DMS114 treated with DMSO at 0.1 percent for 48 hours (cell line): ENCODE data around the gene WWOX.
A peak's percentile ranks its signal among the peaks of the same experiment; 100 is the strongest.

ENCODE experiments used
- DNase-seq: peaks from one replicate; lab custom pipeline; 2025; ENCODE audit not compliant: unreplicated experiment; lab: John Stamatoyannopoulos, UW

WWOX gene

DNA sequence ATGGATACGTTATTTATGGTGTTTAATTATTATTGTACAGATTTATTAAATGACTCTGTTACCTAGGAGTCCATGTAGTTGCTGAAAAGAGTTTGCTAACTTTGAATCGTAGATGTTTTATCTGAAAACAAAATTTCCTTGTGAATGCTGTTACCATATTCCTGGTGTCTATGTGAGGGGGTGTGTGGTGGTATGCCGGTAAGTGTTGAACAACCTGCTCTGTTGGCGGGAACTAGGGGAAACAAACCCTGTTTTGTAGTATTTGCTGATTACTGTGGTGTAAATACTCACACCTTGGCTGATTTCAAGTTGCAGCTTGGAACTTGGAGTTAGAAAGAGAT lies 386.4 kb downstream of the WWOX start:
- DNase-seq = no peak

DNA sequence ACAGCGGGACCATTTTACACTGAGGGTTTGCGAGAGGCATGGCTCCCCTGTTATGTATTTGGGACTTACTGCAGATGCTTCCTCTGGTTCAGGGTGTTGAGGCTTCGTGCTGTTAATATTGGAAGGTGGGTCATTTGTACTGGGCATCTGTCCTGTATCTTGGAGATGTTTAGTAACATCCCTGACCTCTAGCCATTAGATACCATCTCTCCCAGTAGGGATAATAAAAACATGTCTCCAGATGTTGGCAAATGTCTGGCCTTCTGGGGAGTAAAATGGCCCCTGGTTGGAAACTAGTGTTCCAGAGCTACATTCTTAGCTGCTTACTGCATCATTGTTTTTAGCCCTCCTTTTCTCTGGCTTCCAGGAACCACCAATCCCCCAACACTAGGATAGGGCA lies 388.0 kb downstream of the WWOX start:
- DNase-seq = no peak

DNA sequence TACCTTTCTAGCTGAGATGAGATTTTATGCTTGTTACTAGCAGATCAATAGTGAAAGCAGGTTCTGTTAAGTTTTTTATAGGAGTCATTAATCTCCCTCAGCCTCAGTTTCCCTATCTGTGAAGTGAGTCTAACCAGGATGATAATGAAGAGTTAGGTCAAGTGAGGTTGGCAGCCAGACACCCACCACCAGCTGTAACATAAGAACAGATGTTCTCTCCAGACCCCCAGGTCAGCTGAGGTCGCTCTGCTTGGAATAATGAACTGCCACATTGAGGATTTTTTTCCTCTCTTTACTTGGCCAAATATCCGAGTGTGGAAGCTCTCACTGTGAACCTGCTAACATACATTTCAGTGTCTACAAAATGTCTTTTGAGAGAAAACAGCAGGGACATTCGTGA lies 389.6 kb downstream of the WWOX start:
- no peak for DNase-seq

DNA sequence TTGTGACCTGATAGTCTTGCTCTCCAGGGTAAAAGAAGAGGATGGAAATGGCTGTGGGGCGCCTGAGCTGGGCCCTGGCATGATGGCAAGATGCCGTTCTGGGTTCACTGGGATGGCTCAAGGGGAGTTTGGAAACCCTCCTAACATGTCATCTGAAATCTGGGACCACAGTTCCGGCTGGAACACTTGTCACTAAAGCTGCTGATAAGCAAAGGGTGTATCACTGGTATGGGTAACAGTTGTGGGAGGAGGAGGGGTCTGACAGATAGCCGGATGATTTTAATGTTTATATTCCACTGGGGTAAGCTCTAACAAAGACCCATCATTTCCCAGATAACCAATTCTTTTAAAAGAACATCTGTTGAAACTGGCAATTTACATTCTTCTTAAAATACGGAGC lies 390.2 kb downstream of the WWOX start:
- no peak for DNase-seq

DNA sequence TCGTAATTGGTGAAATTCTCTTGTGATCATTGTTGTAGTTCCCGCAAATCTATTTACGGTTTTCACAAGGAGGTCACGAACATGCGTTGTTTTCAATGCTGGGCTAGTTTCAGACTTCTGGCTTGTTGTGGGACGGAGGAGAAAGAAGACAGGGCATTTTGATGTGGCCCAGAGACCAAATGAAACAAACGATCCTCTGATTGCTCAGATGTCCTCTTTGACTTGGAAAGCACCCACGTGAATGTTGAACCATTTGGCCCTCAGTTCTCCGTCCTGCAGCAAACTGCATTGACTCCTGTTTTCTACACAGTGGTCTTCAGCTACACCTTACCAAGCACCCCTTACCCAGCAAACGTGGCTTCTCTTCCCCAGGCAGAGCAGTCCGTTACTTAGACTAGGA lies 391.0 kb downstream of the WWOX start:
- DNase-seq = no peak

DNA sequence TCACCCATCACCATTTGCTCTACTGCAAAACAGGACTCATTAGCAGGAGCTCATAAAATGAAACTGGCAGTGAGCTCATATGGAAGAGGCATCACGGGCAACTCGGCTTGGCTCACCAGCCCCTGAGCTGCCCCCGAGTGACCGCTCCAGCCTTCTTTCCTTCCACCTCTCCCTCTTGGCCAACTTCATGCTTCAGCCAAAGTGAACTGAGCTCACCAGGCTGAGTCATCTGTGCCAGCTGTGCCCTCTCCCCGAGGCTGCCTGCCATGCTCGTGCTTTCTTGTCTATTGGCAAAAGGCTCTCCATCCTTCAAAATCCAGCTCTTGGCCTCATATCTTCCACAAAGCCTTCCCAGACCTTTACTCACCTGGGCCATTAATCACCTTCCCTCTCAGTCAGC lies 391.4 kb downstream of the WWOX start:
- DNase-seq = no peak

DNA sequence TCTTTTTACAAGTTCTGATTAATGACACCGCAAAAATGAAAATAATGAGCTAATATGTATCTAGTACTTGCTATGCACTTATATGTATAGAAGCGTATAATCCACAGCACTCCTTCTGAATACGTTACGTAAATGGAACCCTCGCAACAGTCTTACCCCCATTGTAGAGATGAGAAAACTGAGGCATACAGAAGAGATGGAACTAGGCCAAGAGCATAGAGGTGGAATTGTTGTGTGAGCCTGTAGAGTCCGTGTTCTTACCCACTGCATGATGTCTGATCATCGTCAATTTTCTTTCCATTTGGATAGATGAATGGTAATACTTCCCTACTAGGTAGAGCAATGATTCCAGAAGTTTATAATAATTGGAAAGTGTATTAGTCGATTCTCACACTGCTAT lies 394.1 kb downstream of the WWOX start:
- no peak for DNase-seq

DNA sequence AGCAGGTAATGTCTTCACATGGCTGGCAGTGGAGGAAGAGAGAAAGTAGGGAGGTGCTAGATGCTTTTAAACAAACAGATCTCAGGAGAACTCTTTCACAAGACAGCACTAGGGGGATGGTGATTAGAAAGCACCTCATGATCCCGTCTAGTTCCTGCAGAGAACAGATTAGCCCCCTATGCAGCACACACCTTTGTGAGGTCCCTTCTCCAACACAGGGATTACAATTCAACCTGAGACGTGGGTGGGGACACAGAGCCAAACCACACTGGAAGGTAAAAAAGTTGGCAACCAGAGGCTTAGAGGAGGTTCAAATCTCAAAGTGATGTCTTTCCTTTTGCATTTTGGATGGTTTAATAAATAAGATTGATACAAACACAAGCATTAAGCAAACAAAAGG lies 394.7 kb downstream of the WWOX start:
- DNase-seq = no peak

DNA sequence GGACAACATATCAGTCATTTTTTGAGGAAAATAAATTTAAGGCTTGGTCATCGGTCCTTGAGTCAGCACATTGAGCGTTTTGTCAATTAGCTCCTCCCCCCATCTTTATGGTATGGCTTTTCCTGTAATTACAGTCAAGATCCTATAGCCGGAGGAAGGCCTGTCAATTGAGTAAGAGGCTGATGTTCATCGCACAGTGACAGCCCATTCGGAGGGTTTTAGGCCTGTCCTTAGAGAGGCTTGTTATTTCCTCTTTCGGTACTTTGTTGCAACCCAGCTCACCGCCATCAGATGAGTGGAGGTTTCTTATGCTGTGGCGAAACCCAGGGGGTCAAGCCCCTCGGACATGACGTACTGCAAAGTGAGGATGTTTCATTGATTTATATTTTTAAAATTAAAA lies 395.2 kb downstream of the WWOX start:
- no peak for DNase-seq

DNA sequence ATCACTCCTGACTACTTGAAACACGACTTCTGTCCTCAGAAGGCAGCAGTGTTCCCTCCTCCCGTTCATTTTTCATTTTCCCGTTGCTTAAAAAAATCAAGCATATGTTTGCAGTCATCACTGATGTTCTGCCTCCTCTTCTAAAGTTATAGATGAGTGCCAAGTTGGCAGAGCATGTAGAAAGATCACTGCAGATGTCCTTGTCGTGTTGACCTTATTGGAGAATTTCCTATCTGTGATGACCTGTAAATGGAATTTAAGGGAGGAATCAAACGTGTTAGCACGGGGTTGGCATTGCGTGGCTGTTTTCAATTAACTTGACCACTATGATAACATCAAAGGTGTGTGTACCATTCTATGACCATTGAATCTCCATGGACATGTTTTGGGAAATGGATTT lies 396.7 kb downstream of the WWOX start:
- no peak for DNase-seq

DNA sequence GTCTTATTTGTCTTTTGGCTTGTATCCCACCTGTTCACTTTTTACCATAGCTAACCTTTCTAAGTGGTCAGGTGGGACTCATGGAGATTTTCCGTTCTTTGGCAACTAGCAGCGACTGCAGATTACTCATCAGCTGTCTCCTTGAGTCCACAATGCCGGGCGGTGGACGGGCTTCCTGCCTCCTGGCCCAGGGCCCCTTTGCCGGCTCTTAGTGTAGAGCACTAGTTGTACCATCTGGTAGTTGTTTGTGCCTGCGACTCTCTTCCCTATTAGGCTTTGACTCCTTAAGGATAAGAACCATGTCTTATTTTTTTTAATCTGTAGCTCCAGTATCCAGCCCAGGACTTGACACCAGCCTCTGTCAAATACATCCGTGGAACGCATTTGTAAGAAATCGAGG lies 399.9 kb downstream of the WWOX start:
- no peak for DNase-seq

DNA sequence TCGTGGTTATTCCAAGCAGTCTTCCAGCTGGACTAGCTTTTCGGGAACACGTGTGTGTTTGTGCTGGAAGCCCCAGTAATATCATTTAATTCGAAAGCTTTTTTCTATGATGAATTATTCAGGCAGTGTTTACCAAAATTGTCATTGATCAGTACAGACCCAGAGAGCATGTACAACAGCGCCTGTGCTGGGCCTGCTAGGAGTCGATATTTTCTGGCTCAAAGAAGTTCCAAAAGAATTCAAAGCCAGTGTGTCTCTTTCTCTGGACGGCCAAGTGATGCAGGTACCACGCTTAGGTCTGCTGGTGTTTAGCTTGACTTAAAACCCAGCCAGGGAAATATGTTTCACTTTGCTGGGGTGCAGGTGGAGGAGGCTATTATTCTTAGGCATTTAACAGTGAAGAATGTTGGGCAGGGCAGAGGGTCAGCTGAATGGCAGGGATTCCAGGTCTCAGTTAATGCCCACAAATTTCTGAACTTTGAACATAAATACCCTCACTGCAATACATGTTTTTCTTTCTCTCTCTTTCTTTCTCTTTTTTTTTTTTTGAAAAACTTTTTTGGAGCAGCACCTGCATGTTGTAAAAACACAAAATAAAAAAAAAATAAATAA lies 401.3 kb downstream of the WWOX start:
- no peak for DNase-seq

DNA sequence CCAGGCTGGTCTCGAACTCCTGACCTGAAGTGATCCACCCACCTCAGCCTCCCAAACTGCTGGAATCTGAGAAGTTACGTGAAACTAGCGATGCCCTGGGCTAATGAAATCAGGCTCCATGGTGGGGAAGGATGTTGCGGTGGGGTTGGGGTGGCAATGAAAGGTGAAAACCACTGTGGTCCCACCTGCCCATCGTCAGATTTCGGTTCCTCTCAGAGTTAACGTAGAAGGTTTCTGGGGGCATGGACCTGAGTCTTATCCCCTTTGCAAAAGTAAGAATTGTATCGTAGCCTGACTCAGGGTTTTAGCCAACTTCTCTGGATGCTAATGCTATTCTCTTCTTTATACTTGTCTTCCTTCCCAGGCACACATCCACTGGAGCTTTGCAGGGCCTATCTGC lies 402.3 kb downstream of the WWOX start:
- DNase-seq = no peak

DNA sequence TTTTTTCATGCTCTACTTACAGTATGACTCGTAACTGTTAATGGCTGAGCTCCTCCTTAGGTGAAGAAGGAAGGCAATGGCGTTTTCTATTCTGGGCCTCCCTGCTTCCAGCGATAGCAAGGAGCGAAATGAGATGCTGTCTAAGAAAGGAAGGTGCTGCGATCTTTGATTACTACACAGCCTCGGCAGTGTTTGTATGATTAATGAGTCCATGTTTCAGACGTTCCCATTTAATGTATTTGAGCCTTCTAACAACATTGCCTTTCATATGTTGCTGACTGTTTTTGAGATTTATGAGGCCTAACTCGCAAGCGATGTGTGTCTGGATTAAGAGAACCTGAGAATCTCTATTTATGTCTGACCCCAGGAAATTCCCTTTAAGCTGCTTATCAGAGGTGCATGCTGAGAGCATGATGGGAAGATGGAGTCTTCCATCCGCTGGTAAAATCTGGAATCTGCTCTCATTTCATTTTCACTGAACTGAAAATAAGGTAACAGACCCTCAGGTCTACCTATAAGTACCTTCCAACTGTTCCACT lies 403.4 kb downstream of the WWOX start:
- no peak for DNase-seq

DNA sequence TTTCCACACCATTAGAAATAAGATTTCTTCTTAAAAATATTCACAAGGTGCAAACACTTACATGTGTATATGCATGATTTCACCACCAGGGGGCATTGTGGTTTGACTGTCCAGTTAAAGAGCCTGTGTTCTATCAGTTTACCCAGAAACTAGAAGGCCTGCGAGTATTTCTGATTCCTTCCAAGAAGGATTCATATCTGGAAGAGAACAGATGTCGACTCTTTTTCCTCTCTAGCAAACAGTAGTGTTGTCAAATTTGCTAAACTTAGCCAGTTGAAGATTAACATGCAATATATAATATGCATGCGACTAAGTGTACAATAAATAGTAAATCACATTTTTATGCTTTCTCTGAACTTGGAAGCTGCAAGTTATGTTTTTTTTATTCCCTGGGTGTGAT lies 404.1 kb downstream of the WWOX start:
- peak; percentile 12 for DNase-seq

DNA sequence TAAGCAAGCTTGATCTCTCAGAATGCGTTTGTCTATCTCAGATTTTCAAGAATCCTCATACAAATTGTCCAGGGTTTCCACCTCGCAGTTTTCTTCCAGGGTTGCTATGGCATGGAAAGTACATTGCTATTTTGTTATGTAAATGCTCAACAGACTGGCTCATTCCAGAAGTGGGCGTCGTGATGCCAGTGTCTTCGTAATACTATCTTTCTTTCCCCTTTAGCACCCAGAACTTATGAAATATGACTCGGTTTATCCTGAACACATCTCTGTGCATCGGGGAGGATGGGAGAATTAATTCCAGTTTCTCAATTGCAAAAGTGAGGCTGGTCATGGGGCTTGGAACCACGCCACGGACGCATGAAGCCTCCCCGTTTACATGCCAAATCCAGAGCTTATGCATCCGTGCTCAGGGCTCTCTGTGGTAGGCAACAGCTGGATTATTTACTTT lies 405.0 kb downstream of the WWOX start:
- DNase-seq = no peak

DNA sequence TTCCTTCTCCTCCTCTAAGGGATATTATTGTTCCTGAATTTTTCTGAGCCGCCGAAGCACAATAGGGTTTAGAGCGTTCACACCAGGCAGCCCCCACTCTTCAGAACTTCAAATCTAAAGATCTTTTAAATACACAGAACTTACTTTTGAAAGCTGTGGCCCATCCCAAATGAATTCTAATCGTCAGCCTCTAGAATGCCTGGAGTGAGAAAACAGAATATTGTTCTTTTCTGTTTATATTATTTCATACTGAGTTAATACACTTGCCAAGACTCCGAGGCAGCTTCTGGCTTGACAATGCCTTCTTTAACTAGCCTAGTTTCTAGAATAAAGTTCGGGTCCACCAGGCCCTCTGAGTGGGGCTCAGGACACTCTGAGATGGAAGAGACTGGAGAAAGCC lies 405.6 kb downstream of the WWOX start:
- DNase-seq = no peak

DNA sequence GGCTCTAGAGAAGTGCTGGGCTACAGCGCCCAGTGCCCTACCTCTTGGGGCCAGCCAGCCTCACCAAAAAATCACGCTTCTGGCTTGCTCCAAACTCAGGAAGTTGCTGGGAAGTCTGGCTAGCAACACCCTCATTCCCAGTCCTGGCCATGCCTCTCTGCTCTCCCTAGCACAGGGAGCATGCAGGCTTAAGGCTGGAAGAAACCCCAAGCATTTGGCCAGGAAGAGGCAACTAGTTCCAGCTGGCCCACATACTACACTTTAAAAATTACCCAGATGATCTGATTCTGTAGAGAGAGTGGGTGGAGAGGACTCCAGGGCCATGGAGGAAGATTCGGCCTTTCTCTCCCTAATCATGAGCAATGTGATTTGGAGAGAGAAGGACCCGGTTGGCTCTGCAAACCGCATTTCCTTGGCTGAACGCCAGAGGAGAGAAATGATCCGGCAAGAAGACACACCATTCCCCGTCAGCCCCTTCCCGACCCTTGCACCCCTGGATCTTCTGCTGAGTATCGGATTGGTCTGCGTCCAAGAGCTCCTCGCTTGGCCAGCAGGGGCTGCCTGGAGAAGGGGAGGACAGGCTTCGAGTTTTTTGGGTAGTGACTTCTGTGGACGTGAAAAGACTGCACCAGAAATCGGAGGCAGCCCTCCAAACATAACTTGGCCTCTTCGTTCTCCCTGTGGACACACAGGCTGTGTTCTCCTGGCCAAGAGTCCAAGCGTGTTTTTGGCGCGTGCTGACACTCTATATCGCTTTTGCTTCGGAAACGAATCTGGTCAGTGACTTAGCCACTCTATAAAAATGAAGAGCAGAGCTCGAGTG lies 406.3 kb downstream of the WWOX start:
- no peak for DNase-seq

DNA sequence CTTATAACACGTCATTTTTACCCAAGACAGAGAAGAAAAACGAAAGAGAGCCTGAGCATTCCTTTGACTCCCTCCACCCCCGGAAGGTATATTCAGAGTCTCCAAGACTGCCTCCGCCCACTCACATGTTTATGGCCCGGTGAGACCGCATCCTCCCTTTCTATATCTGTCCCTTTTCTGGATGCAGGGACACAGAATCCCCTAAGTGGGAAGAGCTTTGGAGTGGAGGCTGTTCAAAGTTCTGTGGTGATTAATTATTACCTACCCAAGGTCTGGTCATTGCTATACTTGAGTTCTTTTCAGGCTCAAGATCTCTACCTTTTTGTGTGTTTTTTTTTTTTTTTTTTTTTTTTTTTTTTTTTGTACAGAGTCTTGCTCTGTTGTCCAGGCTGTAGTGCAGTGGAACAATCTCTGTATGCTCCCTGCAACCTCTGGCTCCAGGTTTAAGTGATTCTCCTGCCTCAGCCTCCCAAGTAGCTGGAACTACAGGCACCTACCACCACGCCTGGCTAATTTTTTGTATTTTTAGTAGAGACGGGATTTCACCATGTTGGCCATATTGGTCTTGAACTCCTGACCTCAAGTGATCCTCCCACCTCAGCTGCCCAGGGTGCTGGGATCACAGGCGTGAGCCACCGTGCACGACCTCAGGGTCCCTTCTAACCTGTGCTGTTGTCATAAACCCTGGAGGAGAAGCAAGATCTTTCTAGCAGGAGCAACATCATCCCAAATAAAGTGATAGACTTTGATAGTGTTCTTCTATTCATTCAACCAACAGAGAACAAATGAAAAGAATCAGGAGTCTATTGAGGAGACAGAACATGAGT lies 407.1 kb downstream of the WWOX start:
- no peak for DNase-seq

DNA sequence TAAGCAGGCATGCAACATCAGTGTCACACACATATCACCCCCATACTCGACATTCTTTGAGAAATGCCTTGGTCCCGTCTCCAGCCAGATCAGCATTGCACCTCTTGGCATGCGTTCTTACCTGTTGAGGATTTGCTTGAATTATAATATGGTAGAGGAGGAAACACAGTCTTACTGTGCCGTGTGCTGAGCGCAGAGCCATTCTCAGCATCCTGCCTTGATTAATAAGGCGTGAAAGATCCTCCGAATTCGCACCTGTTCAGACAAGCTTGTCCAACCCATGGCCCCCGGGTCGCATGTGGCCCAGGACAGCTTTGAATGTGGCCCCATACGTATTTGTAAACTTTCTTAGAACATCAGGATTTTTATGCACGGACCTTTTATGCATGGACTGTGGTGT lies 408.1 kb downstream of the WWOX start:
- no peak for DNase-seq

DNA sequence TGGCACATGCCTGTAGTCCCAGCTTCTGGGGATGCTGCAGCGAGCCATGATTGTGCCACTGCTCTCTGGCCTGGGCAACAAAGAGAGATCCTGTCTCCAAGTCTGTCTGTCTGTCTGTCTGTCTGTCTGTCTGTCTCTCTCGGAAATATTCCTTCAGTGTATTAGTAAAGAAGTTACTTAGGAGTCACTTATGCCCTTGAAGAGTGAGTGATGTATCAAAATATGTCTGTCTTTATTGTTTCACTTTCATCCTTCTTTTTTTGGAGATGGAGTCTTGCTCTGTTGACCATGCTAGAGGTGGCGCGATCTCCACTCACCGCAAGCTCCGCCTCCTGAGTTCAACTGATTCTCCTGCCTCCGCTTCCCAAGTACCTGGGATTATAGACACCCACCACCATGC lies 410.5 kb downstream of the WWOX start:
- DNase-seq = no peak

DNA sequence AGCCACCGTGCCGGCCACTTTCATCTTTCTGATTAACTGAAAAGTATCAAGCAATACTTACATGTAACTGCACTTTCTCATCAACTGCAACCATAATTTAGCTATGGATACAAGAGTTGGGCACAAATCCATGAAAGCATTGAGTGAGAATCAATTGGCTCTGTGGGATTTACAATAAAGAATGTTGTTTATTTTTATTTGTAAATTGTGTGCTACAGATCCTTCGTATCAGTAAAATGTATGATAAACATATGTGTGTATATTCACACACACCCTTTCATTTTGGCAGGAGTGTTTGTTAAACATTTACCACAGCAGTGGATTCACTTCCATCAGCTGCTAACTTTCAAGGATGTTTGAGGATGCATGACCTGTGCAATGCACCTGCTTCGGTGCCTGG lies 411.0 kb downstream of the WWOX start:
- DNase-seq = no peak
